HG02981 (cell line): ENCODE results near the gene SLC41A3.
"Not testable (repeated sequence)": the region's sequence is repeated elsewhere in the genome, so short reads cannot be mapped to it uniquely, and the experiment has no call there.

ENCODE experiments used
- ATAC-seq: cut with Tn5 transposase; IDR thresholded peaks from one replicate; pipeline ENCODE4 v1.9.1; 2021; ENCODE audit warnings: mild to moderate bottlenecking, moderate library complexity; ENCODE audit not compliant: unreplicated experiment

Gene SLC41A3

DNA sequence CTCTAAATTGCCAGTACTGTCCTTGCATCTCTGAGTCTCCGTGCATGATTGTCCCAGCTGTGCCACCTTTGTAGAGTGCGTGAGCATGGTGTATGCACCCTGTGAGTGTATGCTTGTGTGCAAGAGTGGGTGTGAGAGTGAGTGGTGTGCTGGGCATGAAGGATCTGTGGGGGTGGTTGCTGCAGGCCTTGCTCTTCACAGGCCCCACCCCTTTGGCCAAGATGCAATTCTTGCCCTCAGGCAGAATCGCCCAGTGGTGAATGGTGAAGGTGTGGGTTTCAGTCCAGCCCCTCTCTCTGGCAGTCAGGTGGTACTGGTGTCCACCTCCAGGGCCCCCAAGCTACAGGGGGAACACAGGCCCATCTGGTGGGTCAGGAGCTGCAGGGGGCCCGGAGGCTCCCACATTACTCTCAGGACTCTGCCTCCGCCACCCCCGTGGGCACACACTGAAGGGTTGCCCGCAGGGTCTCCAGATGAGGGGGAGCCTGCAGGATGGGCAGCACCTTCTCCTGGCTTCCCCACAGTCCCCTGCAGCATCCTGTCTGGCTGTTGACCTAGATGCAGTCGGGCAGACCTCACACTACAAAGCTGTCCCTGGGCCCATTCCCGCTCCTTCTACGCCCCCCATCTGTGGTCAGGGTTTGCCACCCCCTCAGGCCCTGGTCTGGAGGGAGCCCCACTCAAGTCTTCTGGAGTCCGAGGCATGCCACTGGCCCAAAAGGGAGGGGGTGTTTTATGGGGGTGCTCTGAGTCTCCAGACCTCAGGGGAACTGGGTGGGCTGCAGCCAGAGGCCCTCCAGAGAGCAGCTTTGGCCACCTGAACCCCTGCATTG is 123.3 kb downstream of the SLC41A3 start:
- no peak for ATAC-seq

DNA sequence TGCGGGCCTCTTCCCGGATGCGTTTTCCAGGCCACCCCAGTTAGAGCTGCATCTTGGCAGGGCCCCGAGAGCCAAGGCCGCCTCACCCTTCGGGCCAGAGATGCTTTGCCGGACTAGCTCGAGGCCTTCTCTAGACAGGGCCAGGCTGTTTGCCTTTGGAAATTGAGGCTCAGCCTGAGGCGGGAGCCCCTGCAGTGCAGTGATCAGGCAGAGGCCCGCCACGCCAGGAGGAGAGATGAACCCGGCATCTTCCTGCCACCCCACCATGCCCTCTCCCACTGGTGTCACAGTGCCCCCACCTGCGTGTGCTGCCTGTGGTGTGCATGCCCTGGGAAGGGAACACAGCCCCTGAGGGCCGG is 123.9 kb downstream of the SLC41A3 start:
- no peak for ATAC-seq

DNA sequence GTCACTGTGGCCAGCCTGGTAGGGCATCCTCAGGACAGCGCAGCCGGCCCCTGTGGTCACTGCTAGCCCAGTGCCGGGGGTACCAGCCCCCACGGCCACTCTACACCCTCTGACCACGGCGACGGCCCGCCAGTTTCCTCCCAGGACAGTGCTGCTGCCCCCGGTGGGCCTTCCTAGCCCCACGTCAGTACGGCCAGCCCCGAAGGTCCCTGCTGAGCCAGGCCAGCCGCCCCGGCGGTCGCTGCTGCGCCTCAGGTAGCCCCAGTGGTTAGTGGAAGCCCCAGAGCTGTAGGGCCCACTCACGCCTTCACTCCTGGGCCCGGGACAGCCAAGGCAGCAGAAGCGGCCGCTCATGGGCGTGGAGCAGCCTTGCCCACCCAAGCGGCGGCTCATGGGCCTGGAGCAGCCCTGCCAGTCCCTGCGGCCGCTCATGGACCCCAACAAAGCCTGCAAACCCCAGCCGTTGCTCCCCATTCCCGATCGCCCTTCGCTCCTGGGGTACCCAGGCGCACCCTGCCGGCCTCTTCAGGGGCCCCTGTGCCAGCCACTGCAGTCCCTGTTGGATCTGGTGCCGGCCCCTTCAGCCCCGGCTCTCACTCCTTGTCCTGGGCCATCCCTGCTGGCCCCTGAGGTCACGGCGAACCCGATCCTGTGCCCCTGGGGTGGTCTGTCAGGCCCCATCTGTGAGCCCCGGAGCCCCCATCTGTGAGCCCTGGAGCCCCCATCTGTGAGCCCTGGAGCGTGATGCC is 124.4 kb downstream of the SLC41A3 start:
- ATAC-seq, result no peak

DNA sequence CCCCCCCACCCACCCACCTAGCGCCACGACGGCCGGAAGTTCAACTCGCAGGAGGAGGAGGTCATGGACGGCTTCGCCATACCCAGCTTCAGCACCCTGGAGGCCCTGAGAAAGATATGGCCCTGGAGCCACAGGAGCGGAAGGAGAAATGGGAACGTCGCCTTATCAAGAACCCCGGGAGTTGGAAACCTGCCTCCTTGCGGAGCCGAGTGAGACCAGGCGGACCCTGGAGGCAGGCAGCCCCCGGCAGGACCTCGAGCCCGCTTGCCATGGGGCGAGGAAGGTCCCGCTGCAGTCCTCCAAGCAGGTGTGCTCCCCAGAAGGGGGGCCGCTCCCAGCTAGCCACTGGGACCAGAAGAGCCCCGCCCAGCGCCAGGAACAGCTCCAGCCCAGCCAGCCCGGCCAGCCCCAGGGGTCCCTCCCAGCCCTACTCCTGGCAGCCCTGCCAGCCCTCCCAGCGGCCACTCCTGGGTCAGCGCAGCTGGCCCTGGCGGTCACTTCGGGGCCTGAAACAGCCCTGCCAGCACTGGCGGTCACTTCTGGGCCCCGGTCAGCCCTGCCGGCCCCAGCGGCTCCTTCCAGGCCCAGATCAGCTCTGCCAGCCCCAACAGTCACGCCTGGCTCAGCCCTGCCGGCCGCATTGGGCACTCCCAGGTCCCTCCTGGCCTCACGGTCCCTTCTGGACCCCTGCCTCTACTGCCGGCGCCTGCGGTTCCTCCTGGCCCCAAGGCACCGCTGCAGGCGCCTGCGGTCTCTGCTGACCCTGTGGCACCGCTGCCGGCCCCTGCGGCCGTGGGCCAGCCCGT is 125.2 kb downstream of the SLC41A3 start:
- no peak for ATAC-seq

DNA sequence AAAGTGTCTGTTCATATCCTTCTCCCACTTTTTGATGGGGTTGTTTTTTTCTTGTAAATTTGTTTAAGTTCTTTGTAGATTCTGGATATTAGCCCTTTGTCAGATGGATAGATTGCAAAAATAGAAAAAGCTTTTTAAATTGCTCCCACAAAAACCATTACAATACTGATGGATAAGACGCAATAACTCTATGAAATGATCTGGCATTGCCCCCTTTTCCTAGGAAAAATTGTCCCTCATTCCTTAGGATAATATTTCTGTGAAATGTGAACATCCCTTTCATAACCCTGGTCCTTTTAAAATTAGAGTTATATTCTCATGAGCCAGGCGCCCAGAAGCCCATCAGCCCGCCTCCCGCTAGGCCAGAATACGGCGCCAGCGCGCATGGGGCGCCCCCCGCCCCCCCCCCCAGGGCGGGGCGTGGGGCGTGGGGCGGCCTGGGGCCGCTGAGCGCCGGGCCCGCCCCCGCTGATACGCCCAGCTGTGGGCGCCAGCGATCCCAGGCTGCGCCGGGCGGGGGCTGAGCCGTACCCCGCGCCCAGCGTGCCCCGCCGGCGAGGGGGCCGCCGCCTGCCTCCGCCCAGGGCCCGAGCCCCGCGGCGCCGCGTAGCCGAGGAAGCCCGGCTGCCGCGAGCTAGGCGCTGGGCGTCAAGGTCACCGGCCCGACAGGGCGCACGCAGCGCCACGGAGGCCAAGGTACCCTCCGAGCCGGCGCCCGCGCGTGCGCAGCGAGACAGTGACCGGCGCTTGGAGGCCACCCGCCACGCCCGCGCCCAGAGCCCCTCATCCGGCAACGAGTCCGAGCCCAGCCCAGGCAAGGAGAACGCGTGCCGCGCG is 126.0 kb downstream of the SLC41A3 start:
- no peak for ATAC-seq

DNA sequence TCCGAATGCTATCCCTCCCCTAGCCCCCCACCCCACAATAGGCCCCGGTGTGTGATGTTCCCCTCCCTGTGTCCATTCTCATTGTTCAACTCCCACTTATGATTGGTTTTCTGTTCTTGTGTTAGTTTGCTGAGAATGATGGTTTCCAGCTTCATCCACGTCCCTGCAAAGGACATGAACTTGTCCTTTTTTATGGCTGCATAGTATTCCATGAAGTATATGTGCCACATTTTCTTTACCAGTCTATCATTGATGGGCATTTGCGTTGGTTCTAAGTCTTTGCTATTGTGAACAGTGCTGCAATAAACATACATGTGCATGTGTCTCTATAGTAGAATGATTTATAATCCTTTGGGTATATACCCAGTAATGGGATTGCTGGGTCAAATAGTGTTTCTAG is 126.9 kb downstream of the SLC41A3 start:
- not testable (repeated sequence) for ATAC-seq
